Vagina (tissue), 2 donors: ENCODE results near the gene RNF208.

Experiments used
- POLR2A ChIP-seq, 2 donors: fragments of 450-650 bp; IDR thresholded peaks; one replicate each; pipeline ENCODE4 v1.6.1; 2017; ENCODE audit warnings: antibody characterized with exemption in 2 of 2, mild to moderate bottlenecking in 2 of 2, moderate library complexity in 2 of 2
- POLR2AphosphoS5 ChIP-seq, 2 donors: sonication (generic); formaldehyde crosslinking; IDR thresholded peaks; one replicate each; pipeline ENCODE4 v1.9.0; 2017; ENCODE audit warnings: antibody characterized with exemption in 2 of 2, mild to moderate bottlenecking in 2 of 2, low read depth in 1 of 2; ENCODE audit not compliant: insufficient read depth in 1 of 2

DNA sequence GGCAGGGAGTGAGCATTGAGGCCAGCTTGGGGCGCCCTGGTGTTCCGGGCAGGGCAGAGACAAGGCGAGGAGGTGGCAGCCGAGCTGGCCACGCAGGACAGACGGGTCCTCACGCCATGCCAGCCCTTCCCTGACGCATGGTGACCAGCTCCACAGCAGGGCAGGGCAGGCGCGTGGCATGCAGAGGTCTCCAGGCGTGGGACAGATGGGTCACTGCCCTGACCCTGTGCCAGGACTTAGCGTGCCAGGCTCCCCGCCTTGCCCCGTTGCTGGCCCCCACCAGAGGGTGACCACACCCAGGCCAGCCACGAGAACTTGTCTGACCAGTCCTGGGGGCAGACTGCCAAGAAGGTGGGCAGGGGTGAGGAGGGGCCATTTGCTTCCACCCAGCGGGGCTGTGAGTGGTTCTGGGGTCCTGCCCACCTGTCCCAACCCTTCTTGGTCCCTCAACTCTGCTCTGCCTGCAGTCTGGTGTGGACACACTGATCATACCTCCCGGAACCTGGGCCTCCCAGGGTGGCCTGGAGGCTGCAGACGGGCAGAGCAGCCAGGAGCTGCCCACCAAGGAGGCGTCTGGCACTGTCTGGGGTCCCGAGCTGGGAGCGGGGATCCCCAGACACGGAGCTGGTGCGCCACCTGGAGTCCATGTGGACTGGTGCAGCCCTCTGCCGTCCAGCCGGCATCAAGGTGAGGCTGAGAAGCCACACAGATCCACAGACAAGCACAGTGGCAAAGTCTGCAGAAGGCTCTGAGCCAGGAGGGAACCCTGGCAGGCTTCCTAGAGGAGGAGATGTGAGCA, 5.2 kb upstream of the RNF208 start, which contains the start of gene RNF224:
- TF ChIP-seq POLR2A (IDR thresholded peaks at IDR 0.05) (no peak), POLR2AphosphoS5 (IDR thresholded peaks at IDR 0.05; ENCODE audit: insufficient read depth in 1 of 2, low read depth in 1 of 2) (peak in 1 of 2 donors; percentile 23)
